CD14-positive monocyte (primary cell): ENCODE measurements around the gene NTNG1. TPM values are rescaled to one million over a fixed set of nuclear protein-coding genes. Genes with fewer than 3 reads are reported as not detected.

Experiments used
- DNase-seq, 3 donors: peaks; one replicate each; pipeline ENCODE4 v3.0.0-alpha.2; 2011 to 2022
- H2AFZ ChIP-seq: 2 replicates; pipeline ENCODE4 v1.6.0; 2012; ENCODE audit warnings: mild to moderate bottlenecking, low read depth, low read length, inconsistent platforms; ENCODE audit not compliant: insufficient read depth, poor library complexity, severe bottlenecking
- H3K27ac ChIP-seq, 2 donors: 1 replicate in 1 of 2; 2 replicates in 1 of 2; pipeline ENCODE4 v1.5.1; 2012 to 2013; ENCODE audit warnings: low read length in 2 of 2, control low read depth in 1 of 2, inconsistent platforms in 1 of 2, low read depth in 1 of 2, mild to moderate bottlenecking in 1 of 2
- H3K27me3 ChIP-seq, 2 donors: one replicate each; pipeline versions ENCODE4 v1.6.0 to v1.6.1; 2011 to 2013; ENCODE audit warnings: low read length in 2 of 2; ENCODE audit not compliant: control insufficient read depth in 2 of 2, insufficient read depth in 2 of 2
- H3K36me3 ChIP-seq, 2 donors: replicated peaks in 1 of 2; 1 replicate in 1 of 2; 2 replicates in 1 of 2; pipeline versions ENCODE4 v1.5.1 to v1.6.1; 2012 to 2013; ENCODE audit warnings: low read length in 2 of 2, control low read depth in 1 of 2, inconsistent platforms in 1 of 2, mild to moderate bottlenecking in 1 of 2; ENCODE audit not compliant: insufficient read depth in 2 of 2, control insufficient read depth in 1 of 2
- H3K4me1 ChIP-seq, 2 donors: 1 replicate in 1 of 2; 2 replicates in 1 of 2; pipeline versions ENCODE4 v1.5.1 to v1.6.1; 2012 to 2013; ENCODE audit warnings: low read length in 2 of 2, control low read depth in 1 of 2, inconsistent platforms in 1 of 2, mild to moderate bottlenecking in 1 of 2, moderate library complexity in 1 of 2; ENCODE audit not compliant: insufficient read depth in 2 of 2, control insufficient read depth in 1 of 2
- H3K4me2 ChIP-seq: replicated peaks from 2 replicates; pipeline ENCODE3; 2012; ENCODE audit warnings: low read length, moderate library complexity, mild to moderate bottlenecking; ENCODE audit not compliant: poor library complexity, severe bottlenecking; ENCODE audit errors: extremely low read depth
- H3K4me3 ChIP-seq, 3 experiments: fragments of 200-600 bp in 1 of 3; sonication (generic) in 1 of 3; replicated peaks in 1 of 3; 1 replicate in 2 of 3; 2 replicates in 1 of 3; pipeline ENCODE4 v1.5.1; 2011 to 2013; ENCODE audit warnings: low read length in 3 of 3, mild to moderate bottlenecking in 3 of 3, control low read depth in 2 of 3, low read depth in 2 of 3, inconsistent platforms in 1 of 3, moderate library complexity in 1 of 3
- H3K79me2 ChIP-seq: 2 replicates; pipeline ENCODE4 v1.6.0; 2012; ENCODE audit warnings: mild to moderate bottlenecking, control low read depth, inconsistent platforms, low read length, moderate library complexity; ENCODE audit not compliant: insufficient read depth
- H3K9ac ChIP-seq: 2 replicates; pipeline ENCODE4 v1.6.0; 2017; ENCODE audit warnings: low read length, mild to moderate bottlenecking; ENCODE audit not compliant: insufficient read depth, poor library complexity, severe bottlenecking
- H3K9me3 ChIP-seq, 2 donors: replicated peaks in 1 of 2; 1 replicate in 1 of 2; 2 replicates in 1 of 2; pipeline versions ENCODE4 v1.5.1 to v1.6.1; 2012 to 2013; ENCODE audit warnings: low read length in 2 of 2, control low read depth in 1 of 2; ENCODE audit not compliant: control insufficient read depth in 1 of 2, insufficient read depth in 1 of 2
- H4K20me1 ChIP-seq: 2 replicates; pipeline ENCODE4 v1.6.0; 2012; ENCODE audit warnings: mild to moderate bottlenecking, low read length, control low read depth, moderate library complexity; ENCODE audit not compliant: insufficient read depth
- H3K27ac Mint-ChIP-seq, 7 donors: one replicate each; pipeline ENCODE4 v1.8.0; 2020; ENCODE audit warnings: mild to moderate bottlenecking in 7 of 7, mixed read lengths in 7 of 7, moderate library complexity in 6 of 7, inconsistent platforms in 2 of 7
- H3K27me3 Mint-ChIP-seq, 3 donors: one replicate each; pipeline ENCODE4 v1.8.0; 2021 to 2022; ENCODE audit warnings: low read depth in 3 of 3, mild to moderate bottlenecking in 3 of 3, mixed read lengths in 3 of 3, moderate library complexity in 3 of 3, inconsistent platforms in 1 of 3
- H3K36me3 Mint-ChIP-seq, 2 donors: one replicate each; pipeline ENCODE4 v1.8.0; 2020; ENCODE audit warnings: mixed read lengths in 2 of 2, inconsistent platforms in 1 of 2, mild to moderate bottlenecking in 1 of 2
- H3K4me1 Mint-ChIP-seq: one replicate; pipeline ENCODE4 v1.8.0; 2020; ENCODE audit warnings: mild to moderate bottlenecking, mixed read lengths
- H3K4me3 Mint-ChIP-seq, 2 donors: one replicate each; pipeline ENCODE4 v1.8.0; 2020; ENCODE audit warnings: mild to moderate bottlenecking in 2 of 2, mixed read lengths in 2 of 2, moderate library complexity in 1 of 2
- H3K9me3 Mint-ChIP-seq, 7 donors: one replicate each; pipeline ENCODE4 v1.8.0; 2020 to 2022; ENCODE audit warnings: mixed read lengths in 7 of 7, mild to moderate bottlenecking in 6 of 7, moderate library complexity in 6 of 7, inconsistent platforms in 2 of 7
- CTCF ChIP-seq: fragments of 200-600 bp; IDR thresholded peaks from one replicate; pipeline ENCODE4 v1.8.0; 2022; ENCODE audit warnings: antibody characterized with exemption, mild to moderate bottlenecking
- WGBS: methylation state at CpG from one replicate; pipeline ENCODE4 v1.1.5; 2013; ENCODE audit warnings: missing lambda C conversion rate; ENCODE audit not compliant: insufficient coverage; 5-methylcytosine and 5-hydroxymethylcytosine counted together
- intact Hi-C, 2 donors: fragments of 100-400 bp; cut with micrococcal nuclease; formaldehyde crosslinking; loops; one replicate each; pipeline versions ENCODE4 v1.15.0 to v1.15.1; 2023
- polyA plus RNA-seq, 3 donors: library from polyadenylated mRNA; depleted of rRNA in 1 of 3; unstranded in 2 of 3; stranded (reverse) in 1 of 3; fragments of 300-500 nt in 2 of 3; fragments of >200 nt in 1 of 3; fragmentation: Illumina TruSeq in 2 of 3; gene quantifications; 1 replicate in 2 of 3; 2 replicates in 1 of 3; pipeline ENCODE4 v1.2.3, GENCODE V29; 2012 to 2021

NTNG1 gene
- polyA plus RNA-seq, 3 donors, result not detected

- no peaks in the 10 kb centered on the region for H3K36me3 Mint-ChIP-seq
- no peak for DNase-seq
- intact Hi-C loops, result no loop called here
- Histone ChIP-seq H3K36me3 (no peaks in the 10 kb centered on the region), H2AFZ (no peak overlapping the region), H3K4me1 (no peaks in the 10 kb centered on the region), H3K9ac (no peak overlapping the region), H3K4me3 (no peak overlapping the region), H3K27ac (no peak overlapping the region), H3K4me2 (no peak overlapping the region), H3K79me2 (no peaks in the 10 kb centered on the region), H3K27me3 (no peaks in the 10 kb centered on the region), H4K20me1 (no peaks in the 10 kb centered on the region), H3K9me3 (no peaks in the 10 kb centered on the region)
- TF ChIP-seq CTCF, result no peak
- peaks cover 0 to 1% (median 0%) of the 10 kb centered on the region in 3 donors for H3K27me3 Mint-ChIP-seq
- no peak overlapping the region for H3K4me3 Mint-ChIP-seq
- no peak overlapping the region for H3K27ac Mint-ChIP-seq
- 40% methylated on average over 1 of the region's 3 CpGs for WGBS
- H3K9me3 Mint-ChIP-seq, result peaks cover 0 to 1% (median 0%) of the 10 kb centered on the region in 7 donors
- H3K4me1 Mint-ChIP-seq, result no peaks in the 10 kb centered on the region
Measured at GRCh38 chr1:107299521-107299920, 158.7 kb downstream of the NTNG1 start.

GRCh38 chr1:107309962-107310361, 169.1 kb downstream of the NTNG1 start:
- no peak for DNase-seq
- H3K27ac Mint-ChIP-seq, result no peak overlapping the region
- no peaks in the 10 kb centered on the region for H4K20me1 ChIP-seq
- H3K27me3 Mint-ChIP-seq, result no peaks in the 10 kb centered on the region
- WGBS, result no CpG with 5 or more reads among the region's 1 CpG
- H3K9me3 ChIP-seq, result no peaks in the 10 kb centered on the region
- intact Hi-C loops, result no loop called here
- H3K9me3 Mint-ChIP-seq, result peaks cover 0 to 5% (median 1%) of the 10 kb centered on the region in 7 donors
- TF ChIP-seq CTCF, result no peak
- H3K9ac ChIP-seq, result no peak overlapping the region
- H3K4me2 ChIP-seq, result no peak overlapping the region
- H3K4me1 ChIP-seq, result no peaks in the 10 kb centered on the region
- no peaks in the 10 kb centered on the region for H3K27me3 ChIP-seq
- H3K4me3 ChIP-seq, result no peak overlapping the region
- no peak overlapping the region for H3K4me3 Mint-ChIP-seq
- no peaks in the 10 kb centered on the region for H3K4me1 Mint-ChIP-seq
- H3K27ac ChIP-seq, result no peak overlapping the region
- H3K79me2 ChIP-seq, result no peaks in the 10 kb centered on the region
- no peaks in the 10 kb centered on the region for H3K36me3 Mint-ChIP-seq
- no peaks in the 10 kb centered on the region for H3K36me3 ChIP-seq
- no peak overlapping the region for H2AFZ ChIP-seq
